ENCODE measurements around the gene B3GLCT. TPM values are rescaled to one million over a fixed set of nuclear protein-coding genes. Genes with fewer than 3 reads are reported as not detected.

B3GLCT gene
- polyA plus RNA-seq, 1 donor from 2014 or later, result 8.2 TPM

GRCh38 chr13:31356991-31357390 lies 157.2 kb downstream of the B3GLCT start:
- H3K9ac ChIP-seq (ENCODE audit: low read length), result no peak overlapping the region
- H3K9me2 ChIP-seq (ENCODE audit: insufficient read depth, low read length), result no peaks in the 10 kb centered on the region
- H3F3A ChIP-seq (ENCODE audit: insufficient read depth, low read length, poor library complexity, severe bottlenecking), result no peaks in the 10 kb centered on the region
- no peaks in the 10 kb centered on the region for H3K79me2 ChIP-seq (replicated peaks; ENCODE audit: insufficient read depth, low read length)
- H3K36me3 ChIP-seq (ENCODE audit: insufficient read depth, low read length), result no peaks in the 10 kb centered on the region
- TF ChIP-seq EZH2 (IDR thresholded peaks at IDR 0.05; ENCODE audit: borderline replicate concordance, insufficient read depth, low read length, poor library complexity, severe bottlenecking) (no peak), MXI1 (conservative IDR thresholded peaks at IDR 0.05; ENCODE audit: poor library complexity, severe bottlenecking) (no peak), SMC3 (conservative IDR thresholded peaks at IDR 0.05; ENCODE audit: poor library complexity) (no peak), TAF1 (IDR thresholded peaks at IDR 0.05; ENCODE audit: low read depth) (no peak), REST (IDR thresholded peaks at IDR 0.05; ENCODE audit: borderline replicate concordance) (no peak), EP300 (conservative IDR thresholded peaks at IDR 0.05; ENCODE audit: poor library complexity, severe bottlenecking) (no peak)
- H2AFZ ChIP-seq (ENCODE audit: low read depth, low read length), result no peak overlapping the region
- no peak overlapping the region for H3K4me2 ChIP-seq (ENCODE audit: low read length)
- no peaks in the 10 kb centered on the region for H4K20me1 ChIP-seq (ENCODE audit: insufficient read depth)
- H3K27ac ChIP-seq (ENCODE audit: low read length), result no peak overlapping the region
- no peaks in the 10 kb centered on the region for H3K9me3 ChIP-seq (ENCODE audit: low read length)
- H3K27me3 ChIP-seq (ENCODE audit: insufficient read depth, low read depth, low read length), result no peaks in the 10 kb centered on the region
- no peak overlapping the region for H3K4me3 ChIP-seq (ENCODE audit: low read length)

- H3F3A ChIP-seq (ENCODE audit: insufficient read depth, low read length, poor library complexity, severe bottlenecking), result no peaks in the 10 kb centered on the region
These were observed 157.8 kb downstream of the B3GLCT start for GRCh38 chr13:31357581-31357980.

More at GRCh38 chr13:31357581-31357980, 157.8 kb downstream of the B3GLCT start:
- no peak overlapping the region for H3K9ac ChIP-seq (ENCODE audit: low read length)
- H3K27ac ChIP-seq (ENCODE audit: low read length), result no peak overlapping the region
- H3K36me3 ChIP-seq (ENCODE audit: insufficient read depth, low read length), result no peaks in the 10 kb centered on the region
- no peaks in the 10 kb centered on the region for H3K9me3 ChIP-seq (ENCODE audit: low read length)
- H3K79me2 ChIP-seq (replicated peaks; ENCODE audit: insufficient read depth, low read length), result no peaks in the 10 kb centered on the region
- no peak overlapping the region for H3K4me3 ChIP-seq (ENCODE audit: low read length)
- H3K9me2 ChIP-seq (ENCODE audit: insufficient read depth, low read length), result no peaks in the 10 kb centered on the region
- TF ChIP-seq RAD21 (conservative IDR thresholded peaks at IDR 0.05) (no peak), MXI1 (conservative IDR thresholded peaks at IDR 0.05; ENCODE audit: poor library complexity, severe bottlenecking) (no peak), REST (IDR thresholded peaks at IDR 0.05; ENCODE audit: borderline replicate concordance) (no peak), EP300 (conservative IDR thresholded peaks at IDR 0.05; ENCODE audit: poor library complexity, severe bottlenecking) (no peak), SMC3 (conservative IDR thresholded peaks at IDR 0.05; ENCODE audit: poor library complexity) (no peak), TAF1 (IDR thresholded peaks at IDR 0.05; ENCODE audit: low read depth) (no peak), EZH2 (IDR thresholded peaks at IDR 0.05; ENCODE audit: borderline replicate concordance, insufficient read depth, low read length, poor library complexity, severe bottlenecking) (no peak), CTCF (IDR thresholded peaks at IDR 0.05; ENCODE audit: poor library complexity, severe bottlenecking) (no peak), POLR2AphosphoS5 (IDR thresholded peaks at IDR 0.05) (no peak)
- H2AFZ ChIP-seq (ENCODE audit: low read depth, low read length), result no peak overlapping the region
- no peaks in the 10 kb centered on the region for H3K27me3 ChIP-seq (ENCODE audit: insufficient read depth, low read depth, low read length)
- no peak overlapping the region for H3K4me2 ChIP-seq (ENCODE audit: low read length)
- no peaks in the 10 kb centered on the region for H4K20me1 ChIP-seq (ENCODE audit: insufficient read depth)
